ENCODE data around the gene MRPL28.
"Not testable (repeated sequence)": the region's sequence is repeated elsewhere in the genome, so short reads cannot be mapped to it uniquely, and the experiment has no call there.

MRPL28 gene

GRCh38 chr16:348495-348894 lies 21.8 kb downstream of the MRPL28 start:
- H3K36me3 ChIP-seq (ENCODE audit: control insufficient read depth in 1 of 2, insufficient read depth in 2 of 2, low read length in 2 of 2) = peaks cover 7 to 34% of the 10 kb centered on the region in 2 donors
- H3K9me3 ChIP-seq (ENCODE audit: control insufficient read depth in 1 of 2, low read length in 2 of 2) = not testable (repeated sequence)

GRCh38 chr16:347203-347602 lies 23.1 kb downstream of the MRPL28 start:
- Histone ChIP-seq H3K4me3 (ENCODE audit: low read depth in 1 of 2, low read length in 2 of 2) (no peak overlapping the region), H3K4me1 (ENCODE audit: control insufficient read depth in 1 of 2, insufficient read depth in 2 of 2, low read length in 2 of 2) (peaks cover 0 to 9% of the 10 kb centered on the region in 2 donors), H3K27ac (ENCODE audit: low read depth, low read length) (no peak overlapping the region), H3K36me3 (ENCODE audit: control insufficient read depth in 1 of 2, insufficient read depth in 2 of 2, low read length in 2 of 2) (peaks cover 7 to 42% of the 10 kb centered on the region in 2 donors), H3K27me3 (ENCODE audit: control insufficient read depth in 1 of 2, insufficient read depth in 2 of 2, low read length in 2 of 2) (no peaks in the 10 kb centered on the region), H3K9me3 (ENCODE audit: control insufficient read depth in 1 of 2, low read length in 2 of 2) (no peaks in the 10 kb centered on the region), H3K9ac (ENCODE audit: low read depth in 1 of 2, low read length in 2 of 2) (no peak overlapping the region)

More at GRCh38 chr16:348495-348894, 21.8 kb downstream of the MRPL28 start:
- H3K9ac ChIP-seq (ENCODE audit: low read depth in 1 of 2, low read length in 2 of 2); H3K27ac ChIP-seq (ENCODE audit: low read depth, low read length); H3K27me3 ChIP-seq (ENCODE audit: control insufficient read depth in 1 of 2, insufficient read depth in 2 of 2, low read length in 2 of 2); H3K4me3 ChIP-seq (ENCODE audit: low read depth in 1 of 2, low read length in 2 of 2): not testable (repeated sequence)
- peaks cover 0 to 13% of the 10 kb centered on the region in 2 donors for H3K4me1 ChIP-seq (ENCODE audit: control insufficient read depth in 1 of 2, insufficient read depth in 2 of 2, low read length in 2 of 2)

- H3K36me3 ChIP-seq (ENCODE audit: control insufficient read depth in 1 of 2, insufficient read depth in 2 of 2, low read length in 2 of 2) = peaks cover 7 to 43% of the 10 kb centered on the region in 2 donors
Measured at GRCh38 chr16:346587-346986, 23.8 kb downstream of the MRPL28 start.

GRCh38 chr16:345772-346171 lies 24.6 kb downstream of the MRPL28 start:
- Histone ChIP-seq H3K4me1 (ENCODE audit: control insufficient read depth in 1 of 2, insufficient read depth in 2 of 2, low read length in 2 of 2) (peaks cover 1% of the 10 kb centered on the region in 2 donors), H3K9ac (ENCODE audit: low read depth in 1 of 2, low read length in 2 of 2) (no peak overlapping the region)

More at GRCh38 chr16:346587-346986, 23.8 kb downstream of the MRPL28 start:
- Histone ChIP-seq H3K27me3 (ENCODE audit: control insufficient read depth in 1 of 2, insufficient read depth in 2 of 2, low read length in 2 of 2) (no peaks in the 10 kb centered on the region), H3K4me1 (ENCODE audit: control insufficient read depth in 1 of 2, insufficient read depth in 2 of 2, low read length in 2 of 2) (peaks cover 0 to 7% of the 10 kb centered on the region in 2 donors), H3K9me3 (ENCODE audit: control insufficient read depth in 1 of 2, low read length in 2 of 2) (no peaks in the 10 kb centered on the region), H3K4me3 (ENCODE audit: low read depth in 1 of 2, low read length in 2 of 2) (no peak overlapping the region), H3K27ac (ENCODE audit: low read depth, low read length) (no peak overlapping the region), H3K9ac (ENCODE audit: low read depth in 1 of 2, low read length in 2 of 2) (no peak overlapping the region)

GRCh38 chr16:342455-343213 lies 27.7 kb downstream of the MRPL28 start:
- H3K36me3 ChIP-seq (ENCODE audit: control insufficient read depth in 1 of 2, insufficient read depth in 2 of 2, low read length in 2 of 2) = peaks cover 7 to 33% of the 10 kb centered on the region in 2 donors
- H3K4me3 ChIP-seq (ENCODE audit: low read depth in 1 of 2, low read length in 2 of 2) = no peak overlapping the region
- peaks cover 14 to 15% of the 10 kb centered on the region in 2 donors for H3K4me1 ChIP-seq (ENCODE audit: control insufficient read depth in 1 of 2, insufficient read depth in 2 of 2, low read length in 2 of 2)
- H3K27ac ChIP-seq (ENCODE audit: low read depth, low read length) = no peak overlapping the region
- no peaks in the 10 kb centered on the region for H3K9me3 ChIP-seq (ENCODE audit: control insufficient read depth in 1 of 2, low read length in 2 of 2)
- no peaks in the 10 kb centered on the region for H3K27me3 ChIP-seq (ENCODE audit: control insufficient read depth in 1 of 2, insufficient read depth in 2 of 2, low read length in 2 of 2)
- H3K9ac ChIP-seq (ENCODE audit: low read depth in 1 of 2, low read length in 2 of 2) = no peak overlapping the region

More at GRCh38 chr16:345772-346171, 24.6 kb downstream of the MRPL28 start:
- no peak overlapping the region for H3K4me3 ChIP-seq (ENCODE audit: low read depth in 1 of 2, low read length in 2 of 2)
- H3K9me3 ChIP-seq (ENCODE audit: control insufficient read depth in 1 of 2, low read length in 2 of 2) = no peaks in the 10 kb centered on the region
- H3K27ac ChIP-seq (ENCODE audit: low read depth, low read length) = no peak overlapping the region
- H3K36me3 ChIP-seq (ENCODE audit: control insufficient read depth in 1 of 2, insufficient read depth in 2 of 2, low read length in 2 of 2) = peaks cover 7 to 43% of the 10 kb centered on the region in 2 donors
- H3K27me3 ChIP-seq (ENCODE audit: control insufficient read depth in 1 of 2, insufficient read depth in 2 of 2, low read length in 2 of 2) = no peaks in the 10 kb centered on the region

GRCh38 chr16:341974-342336 lies 28.4 kb downstream of the MRPL28 start:
- Histone ChIP-seq H3K4me1 (ENCODE audit: control insufficient read depth in 1 of 2, insufficient read depth in 2 of 2, low read length in 2 of 2) (peaks cover 14 to 15% of the 10 kb centered on the region in 2 donors), H3K36me3 (ENCODE audit: control insufficient read depth in 1 of 2, insufficient read depth in 2 of 2, low read length in 2 of 2) (peaks cover 7 to 29% of the 10 kb centered on the region in 2 donors)
- not testable (repeated sequence) for H3K27me3 ChIP-seq (ENCODE audit: control insufficient read depth in 1 of 2, insufficient read depth in 2 of 2, low read length in 2 of 2); H3K27ac ChIP-seq (ENCODE audit: low read depth, low read length); H3K9ac ChIP-seq (ENCODE audit: low read depth in 1 of 2, low read length in 2 of 2); H3K9me3 ChIP-seq (ENCODE audit: control insufficient read depth in 1 of 2, low read length in 2 of 2); H3K4me3 ChIP-seq (ENCODE audit: low read depth in 1 of 2, low read length in 2 of 2)

GRCh38 chr16:341095-341973 lies 29.0 kb downstream of the MRPL28 start:
- Histone ChIP-seq H3K4me1 (ENCODE audit: control insufficient read depth in 1 of 2, insufficient read depth in 2 of 2, low read length in 2 of 2) (peaks cover 14 to 15% of the 10 kb centered on the region in 2 donors), H3K36me3 (ENCODE audit: control insufficient read depth in 1 of 2, insufficient read depth in 2 of 2, low read length in 2 of 2) (peaks cover 5 to 23% of the 10 kb centered on the region in 2 donors)
- not testable (repeated sequence) for H3K27ac ChIP-seq (ENCODE audit: low read depth, low read length); H3K9ac ChIP-seq (ENCODE audit: low read depth in 1 of 2, low read length in 2 of 2); H3K4me3 ChIP-seq (ENCODE audit: low read depth in 1 of 2, low read length in 2 of 2); H3K27me3 ChIP-seq (ENCODE audit: control insufficient read depth in 1 of 2, insufficient read depth in 2 of 2, low read length in 2 of 2); H3K9me3 ChIP-seq (ENCODE audit: control insufficient read depth in 1 of 2, low read length in 2 of 2)

GRCh38 chr16:340370-341091 lies 29.8 kb downstream of the MRPL28 start:
- Histone ChIP-seq H3K27ac (ENCODE audit: low read depth, low read length) (no peak overlapping the region), H3K27me3 (ENCODE audit: control insufficient read depth in 1 of 2, insufficient read depth in 2 of 2, low read length in 2 of 2) (no peaks in the 10 kb centered on the region), H3K9ac (ENCODE audit: low read depth in 1 of 2, low read length in 2 of 2) (no peak overlapping the region), H3K9me3 (ENCODE audit: control insufficient read depth in 1 of 2, low read length in 2 of 2) (no peaks in the 10 kb centered on the region), H3K4me3 (ENCODE audit: low read depth in 1 of 2, low read length in 2 of 2) (no peak overlapping the region), H3K4me1 (ENCODE audit: control insufficient read depth in 1 of 2, insufficient read depth in 2 of 2, low read length in 2 of 2) (peaks cover 14 to 15% of the 10 kb centered on the region in 2 donors), H3K36me3 (ENCODE audit: control insufficient read depth in 1 of 2, insufficient read depth in 2 of 2, low read length in 2 of 2) (peaks cover 0 to 16% of the 10 kb centered on the region in 2 donors)

- Histone ChIP-seq H3K4me3 (ENCODE audit: low read depth in 1 of 2, low read length in 2 of 2) (no peak overlapping the region), H3K36me3 (ENCODE audit: control insufficient read depth in 1 of 2, insufficient read depth in 2 of 2, low read length in 2 of 2) (peaks cover 0 to 10% of the 10 kb centered on the region in 2 donors), H3K27ac (ENCODE audit: low read depth, low read length) (no peak overlapping the region), H3K9me3 (ENCODE audit: control insufficient read depth in 1 of 2, low read length in 2 of 2) (no peaks in the 10 kb centered on the region), H3K4me1 (ENCODE audit: control insufficient read depth in 1 of 2, insufficient read depth in 2 of 2, low read length in 2 of 2) (peaks cover 14 to 15% of the 10 kb centered on the region in 2 donors), H3K9ac (ENCODE audit: low read depth in 1 of 2, low read length in 2 of 2) (no peak overlapping the region), H3K27me3 (ENCODE audit: control insufficient read depth in 1 of 2, insufficient read depth in 2 of 2, low read length in 2 of 2) (no peaks in the 10 kb centered on the region)
Measured at GRCh38 chr16:339680-340079, 30.7 kb downstream of the MRPL28 start.

Measured in duodenal mucosa (tissue), 2 donors.